Measurements from ENCODE around the gene MS4A12.
"Not testable (repeated sequence)": the region's sequence is repeated elsewhere in the genome, so short reads cannot be mapped to it uniquely, and the experiment has no call there.

MS4A12 gene

GRCh38 chr11:60492488-60493009 lies at the start of gene MS4A12:
Gene MS4A12, plus strand, starts transcription at chr11:60492778. Its CDS starts 4,541 bp downstream, at chr11:60497319.
- no peak for DNase-seq

GRCh38 chr11:60447070-60447469 lies 45.5 kb upstream of the MS4A12 start:
- no peak for DNase-seq

GRCh38 chr11:60447846-60448245 lies 44.7 kb upstream of the MS4A12 start:
- no peak for DNase-seq

GRCh38 chr11:60451185-60451584 lies 41.4 kb upstream of the MS4A12 start:
- not testable (repeated sequence) for DNase-seq

- no peak for DNase-seq
Measured at GRCh38 chr11:60454212-60454611, 38.4 kb upstream of the MS4A12 start.

- DNase-seq = no peak
Measured at GRCh38 chr11:60455531-60456042, 37.0 kb upstream of the MS4A12 start, which contains the start of gene MS4A1. Gene MS4A1, plus strand, starts transcription at chr11:60455847. Its CDS starts 6,528 bp downstream, at chr11:60462375.

GRCh38 chr11:60457576-60457975 lies 35.0 kb upstream of the MS4A12 start:
- DNase-seq = no peak

GRCh38 chr11:60459345-60459744 lies 33.2 kb upstream of the MS4A12 start:
- no peak for DNase-seq

GRCh38 chr11:60468829-60469228 lies 23.7 kb upstream of the MS4A12 start:
- DNase-seq = no peak

GRCh38 chr11:60469723-60470122 lies 22.9 kb upstream of the MS4A12 start:
- DNase-seq = no peak

GRCh38 chr11:60477035-60477445 lies 15.5 kb upstream of the MS4A12 start:
- no peak for DNase-seq

GRCh38 chr11:60482361-60482760 lies 10.2 kb upstream of the MS4A12 start:
- no peak for DNase-seq

GRCh38 chr11:60485987-60486386 lies 6.6 kb upstream of the MS4A12 start:
- no peak for DNase-seq

- no peak for DNase-seq
Measured at GRCh38 chr11:60493454-60493853, 876 bp downstream of the MS4A12 start.

- DNase-seq = no peak
Measured at GRCh38 chr11:60498399-60498798, 5.8 kb downstream of the MS4A12 start.

GRCh38 chr11:60498853-60499252 lies 6.3 kb downstream of the MS4A12 start:
- no peak for DNase-seq

- DNase-seq = no peak
Measured at GRCh38 chr11:60500276-60500910, 7.8 kb downstream of the MS4A12 start.

GRCh38 chr11:60502221-60502775 lies 9.7 kb downstream of the MS4A12 start:
- DNase-seq = no peak

- DNase-seq = no peak
Measured at GRCh38 chr11:60504219-60504905, 11.8 kb downstream of the MS4A12 start.

GRCh38 chr11:60509609-60510008 lies 17.0 kb downstream of the MS4A12 start:
- not testable (repeated sequence) for DNase-seq

- not testable (repeated sequence) for DNase-seq
Measured at GRCh38 chr11:60510209-60510608, 17.6 kb downstream of the MS4A12 start.

GRCh38 chr11:60511393-60511792 lies 18.8 kb downstream of the MS4A12 start:
- DNase-seq = no peak

- no peak for DNase-seq
Measured at GRCh38 chr11:60512651-60513225, 20.2 kb downstream of the MS4A12 start.

All from NCI-H187 (cell line).